Stimulated activated CD4-positive, alpha-beta T cell treated with anti-CD3 and anti-CD28 coated beads, Interleukin-1b, Interleukin-23, amount 100 ng/mL, for 24 hours (primary cell): ENCODE results near the gene RNF44.
A peak's percentile ranks its signal among the peaks of the same experiment; 100 is the strongest.

ENCODE experiments used
- DNase-seq, 4 experiments: peaks; one replicate each; pipeline ENCODE4 v3.0.0-alpha.2; 2020; ENCODE audit warnings: low read depth in 4 of 4, low spot score in 1 of 4

RNF44 gene

DNA sequence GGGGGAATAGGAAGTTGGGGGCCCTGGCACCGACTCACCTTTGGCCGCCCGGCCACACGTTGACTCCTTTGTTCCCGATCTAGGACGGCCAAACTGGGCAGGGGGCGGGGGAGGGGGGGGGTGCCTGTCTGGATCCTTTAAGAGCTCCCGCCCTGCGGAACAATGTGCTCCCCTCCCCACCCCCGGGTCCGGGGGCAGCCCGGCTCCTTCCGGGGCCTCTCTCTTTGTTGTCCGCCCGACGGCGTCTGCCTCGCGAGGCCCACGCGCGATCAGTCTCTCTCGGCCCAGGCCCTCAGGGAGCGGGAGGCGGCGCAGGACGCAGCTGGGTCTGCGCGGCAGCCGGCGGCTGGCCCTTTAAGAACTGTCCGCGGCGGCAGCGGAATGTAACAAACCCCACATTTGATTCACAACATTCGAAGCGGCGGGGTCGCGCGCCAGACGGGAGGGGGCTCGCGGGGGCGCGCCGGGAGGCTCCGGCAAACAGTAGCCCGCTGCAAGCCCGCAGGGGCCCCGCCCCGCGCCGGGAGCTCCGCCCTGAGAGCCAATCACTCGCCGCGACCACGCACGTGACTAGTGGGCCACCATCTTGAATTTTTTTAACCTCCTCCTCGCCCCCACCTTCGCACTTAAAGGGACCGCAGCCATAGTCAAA lies at the start of gene RNF44:
RNF44 (minus strand) TSS at position 501 of the 652 bp plus-strand sequence. CDS start 4,930 bp downstream, outside the sequence.
- peak; percentile 90 to 98 (median 94) for DNase-seq

DNA sequence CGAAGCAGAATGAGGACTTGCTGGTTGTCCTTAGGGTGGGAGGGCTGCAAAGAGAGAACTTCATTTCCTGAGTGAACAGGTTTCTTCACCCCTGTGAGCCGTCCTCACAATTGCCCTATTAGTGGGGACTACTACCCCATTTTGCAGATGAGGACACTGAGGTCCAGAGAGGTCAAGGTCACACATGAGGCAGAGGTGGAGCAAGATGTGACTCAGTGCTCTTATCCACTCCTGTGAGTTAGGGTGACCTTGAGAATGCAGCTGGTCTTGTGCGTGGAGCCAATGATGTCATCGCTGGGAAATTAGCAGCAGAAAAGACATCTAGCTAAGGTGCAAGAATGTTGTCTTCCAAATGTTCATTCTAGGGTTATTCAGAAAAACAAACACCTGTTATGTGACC lies 45.9 kb upstream of the RNF44 start:
- no peak for DNase-seq

GRCh38 chr5:176581361-176581760 lies 44.2 kb upstream of the RNF44 start:
- DNase-seq: no peak

DNA sequence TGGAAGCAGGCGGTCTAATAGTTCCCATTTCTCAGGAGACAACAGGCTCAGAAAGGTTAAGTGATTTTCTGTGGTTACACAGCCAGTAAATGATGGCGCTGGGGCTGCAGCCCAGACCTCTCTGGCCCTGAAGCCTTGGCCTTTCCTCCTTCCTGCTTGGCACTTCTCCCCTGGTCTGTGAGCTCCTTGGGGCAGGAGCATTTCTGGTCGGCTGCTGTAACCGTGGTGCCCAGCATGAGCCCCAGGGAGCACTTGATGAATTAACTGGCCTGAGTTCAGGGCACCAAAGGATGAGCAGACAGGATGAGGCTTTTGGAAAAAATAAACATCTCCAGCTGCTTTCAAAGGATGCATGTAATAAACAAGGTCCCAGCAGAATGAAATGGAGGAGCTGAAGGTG lies 42.1 kb upstream of the RNF44 start:
- DNase-seq: no peak

GRCh38 chr5:176578391-176578808 lies 41.2 kb upstream of the RNF44 start:
- no peak for DNase-seq

DNA sequence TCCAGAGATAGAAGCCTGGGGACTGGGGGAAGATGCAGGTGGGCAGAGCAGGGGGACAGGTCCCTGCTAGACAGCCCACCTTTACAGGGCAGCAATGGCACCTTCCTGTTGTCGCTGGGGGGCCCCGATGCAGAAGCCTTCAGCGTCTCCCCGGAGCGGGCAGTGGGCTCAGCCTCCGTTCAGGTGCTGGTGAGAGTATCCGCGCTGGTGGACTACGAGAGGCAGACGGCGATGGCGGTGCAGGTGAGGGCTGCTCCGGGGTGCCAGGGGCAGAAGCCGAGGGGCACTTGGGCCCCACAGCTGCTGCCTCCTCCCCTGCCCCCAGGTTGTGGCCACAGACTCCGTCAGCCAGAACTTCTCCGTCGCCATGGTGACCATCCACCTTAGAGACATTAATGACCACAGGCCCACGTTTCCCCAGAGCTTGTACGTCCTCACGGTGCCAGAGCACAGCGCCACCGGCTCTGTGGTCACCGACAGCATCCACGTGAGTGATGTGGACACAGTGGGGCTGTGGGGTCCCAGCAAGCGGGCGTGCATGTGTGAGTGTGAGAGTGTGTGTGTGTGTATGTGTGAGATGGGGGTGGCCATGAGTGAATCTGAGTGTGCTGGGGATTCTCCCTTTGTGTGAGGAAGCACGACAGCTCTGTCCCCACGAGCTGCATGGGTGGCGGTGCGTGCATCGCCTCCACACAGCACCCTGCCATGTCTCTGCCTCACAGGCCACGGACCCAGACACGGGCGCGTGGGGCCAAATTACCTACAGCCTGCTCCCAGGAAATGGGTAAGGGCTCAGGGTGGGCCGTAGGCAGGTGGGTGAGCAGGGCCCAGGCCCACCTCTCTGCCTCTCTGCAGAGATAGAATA lies 40.3 kb upstream of the RNF44 start:
- no peak for DNase-seq

- no peak for DNase-seq
Observed at GRCh38 chr5:176575488-176576422, 38.6 kb upstream of the RNF44 start.

DNA sequence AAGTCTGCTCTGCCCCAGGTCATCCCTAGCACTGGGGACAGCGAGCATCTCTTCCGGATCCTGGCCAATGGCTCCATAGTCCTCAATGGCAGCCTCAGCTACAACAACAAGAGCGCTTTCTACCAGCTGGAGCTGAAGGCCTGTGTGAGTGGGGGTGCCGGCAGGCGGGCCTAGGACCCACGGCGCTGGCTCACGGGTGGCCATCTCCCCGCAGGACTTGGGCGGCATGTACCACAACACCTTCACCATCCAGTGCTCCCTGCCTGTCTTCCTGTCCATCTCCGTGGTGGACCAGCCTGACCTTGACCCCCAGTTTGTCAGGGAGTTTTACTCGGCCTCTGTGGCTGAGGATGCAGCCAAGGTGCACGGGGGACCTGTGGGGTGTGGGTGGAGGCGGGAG lies 37.9 kb upstream of the RNF44 start:
- no peak for DNase-seq

GRCh38 chr5:176574297-176574591 lies 37.0 kb upstream of the RNF44 start:
- no peak for DNase-seq

- DNase-seq: peak; percentile 68 to 77 (median 70)
Observed at GRCh38 chr5:176573564-176574296, 36.5 kb upstream of the RNF44 start.

DNA sequence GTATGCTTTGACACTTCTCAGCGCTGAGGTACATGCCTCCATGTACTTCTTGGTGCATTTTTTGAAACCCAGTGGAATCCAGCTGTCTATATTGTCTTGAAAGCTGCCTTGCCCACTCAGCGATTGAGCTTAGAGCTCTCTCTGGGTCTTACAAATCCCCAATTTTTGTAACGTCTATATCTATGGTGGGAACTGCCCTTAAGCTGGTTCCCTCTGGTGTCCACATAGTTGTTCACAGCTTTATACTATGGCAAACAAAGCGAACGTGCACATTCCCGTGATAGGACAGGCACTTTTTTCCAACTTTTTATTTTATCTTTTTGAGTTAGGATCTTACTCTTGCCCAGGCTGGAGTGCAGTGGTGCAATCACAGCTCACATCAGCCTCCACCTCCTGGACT lies 32.8 kb upstream of the RNF44 start:
- no peak for DNase-seq

- no peak for DNase-seq
Observed at GRCh38 chr5:176568657-176569056, 31.5 kb upstream of the RNF44 start.

GRCh38 chr5:176565760-176566288 lies 28.6 kb upstream of the RNF44 start:
- DNase-seq: no peak

- no peak for DNase-seq
Observed at GRCh38 chr5:176564002-176564401, 26.8 kb upstream of the RNF44 start.

DNA sequence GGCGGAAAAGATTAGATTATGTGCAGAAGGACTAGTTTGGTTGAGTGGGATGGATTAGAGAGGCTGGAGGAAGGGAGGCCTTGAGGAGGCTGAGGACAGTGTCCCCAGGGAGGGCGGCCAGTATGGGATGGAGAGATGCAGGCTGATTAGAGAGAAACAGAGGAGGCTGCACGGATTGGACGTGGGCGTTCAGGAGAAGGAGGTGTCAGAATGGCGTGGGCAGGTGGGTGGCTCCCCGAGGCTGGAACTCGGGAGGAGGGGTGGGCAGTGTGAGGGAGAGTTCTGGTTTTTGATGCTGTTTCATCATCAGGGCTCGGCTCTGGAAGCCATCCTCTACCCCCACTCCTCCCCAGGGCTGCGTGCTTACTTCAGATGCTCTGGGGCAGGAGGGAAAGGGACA lies 25.0 kb upstream of the RNF44 start:
- no peak for DNase-seq

DNA sequence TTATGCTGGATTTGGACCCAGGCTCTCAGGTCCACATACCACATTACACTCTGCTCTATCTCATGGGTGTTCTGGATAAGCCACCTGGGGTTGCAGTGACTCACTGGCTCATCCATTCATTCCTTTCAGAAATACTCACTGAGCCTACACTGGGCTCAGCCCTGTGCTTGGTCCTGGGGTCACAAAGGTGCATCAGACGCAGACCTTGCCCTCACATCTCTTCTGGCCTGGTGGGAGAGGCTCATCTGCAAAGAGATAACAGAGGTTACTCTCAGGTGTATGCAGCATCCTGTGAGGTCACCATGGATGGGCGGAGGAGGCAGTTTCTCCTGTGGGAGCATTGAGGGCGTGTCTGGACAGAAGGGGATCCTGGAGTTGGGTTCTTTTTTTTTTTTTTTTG lies 24.1 kb upstream of the RNF44 start:
- DNase-seq: no peak

DNA sequence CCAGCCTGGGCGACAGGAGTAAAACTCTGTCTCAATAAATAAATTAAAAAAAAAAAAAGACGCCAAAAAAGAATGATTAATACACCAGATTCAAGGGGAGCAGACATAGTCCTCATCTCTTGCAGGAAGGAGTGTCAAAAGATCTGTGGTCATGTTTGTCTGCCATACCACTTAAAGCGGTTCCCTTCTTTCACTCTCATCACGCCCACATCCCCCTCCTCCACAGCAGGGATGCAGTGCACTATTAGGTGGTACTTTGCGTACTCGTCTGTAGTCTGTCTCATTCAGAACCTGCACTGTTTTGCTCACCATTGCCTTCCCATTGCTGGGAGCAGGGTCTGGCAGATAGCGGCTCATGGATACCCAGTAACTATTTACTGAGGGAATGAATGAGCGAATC lies 23.2 kb upstream of the RNF44 start:
- no peak for DNase-seq

- DNase-seq: no peak
Observed at GRCh38 chr5:176559683-176560082, 22.5 kb upstream of the RNF44 start.

- no peak for DNase-seq
Observed at GRCh38 chr5:176557846-176558245, 20.6 kb upstream of the RNF44 start.

- DNase-seq: no peak
Observed at GRCh38 chr5:176553260-176554085, 16.3 kb upstream of the RNF44 start.
